ENCODE results near the gene MUC2. TPM values are rescaled to one million over a fixed set of nuclear protein-coding genes. Genes with fewer than 3 reads are reported as not detected.

MUC2 gene
- total RNA-seq, 1 donor from 2014 or later: not detected

DNA sequence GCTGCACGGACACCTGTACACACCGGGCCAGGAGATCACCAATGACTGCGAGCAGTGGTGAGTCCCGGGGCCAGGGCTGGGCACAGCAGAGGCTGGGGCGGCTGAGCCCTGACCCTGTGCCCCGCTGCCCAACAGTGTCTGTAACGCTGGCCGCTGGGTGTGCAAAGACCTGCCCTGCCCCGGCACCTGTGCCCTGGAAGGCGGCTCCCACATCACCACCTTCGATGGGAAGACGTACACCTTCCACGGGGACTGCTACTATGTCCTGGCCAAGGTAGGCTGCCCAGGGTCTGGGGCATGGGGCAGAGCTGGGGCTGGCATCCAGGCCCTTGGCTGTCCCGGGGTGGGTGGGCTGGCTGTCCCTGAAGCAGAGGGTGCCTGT, 7.7 kb downstream of the MUC2 start:
- DNase-seq (ENCODE audit: low read depth) (no peak), FAIRE-seq (no peak)
- Mint-ChIP-seq H3K36me3 (ENCODE audit: low read depth, unreplicated experiment) (no peaks in the 10 kb centered on the region), H3K9me3 (ENCODE audit: unreplicated experiment) (no peaks in the 10 kb centered on the region), H3K4me1 (ENCODE audit: low read depth, unreplicated experiment) (no peaks in the 10 kb centered on the region), H3K27ac (ENCODE audit: unreplicated experiment) (no peak overlapping the region), H3K4me3 (ENCODE audit: unreplicated experiment) (no peak overlapping the region), H3K27me3 (ENCODE audit: low read depth, unreplicated experiment) (no peaks in the 10 kb centered on the region)
- no peaks in the 10 kb centered on the region for H4K20me1 ChIP-seq (ENCODE audit: insufficient read depth, low read length)
- H3K36me3 ChIP-seq (ENCODE audit: insufficient read depth, low read length): no peaks in the 10 kb centered on the region
- H3K27ac ChIP-seq (ENCODE audit: low read depth, low read length): no peak overlapping the region
- TF ChIP-seq, protein P1, sequence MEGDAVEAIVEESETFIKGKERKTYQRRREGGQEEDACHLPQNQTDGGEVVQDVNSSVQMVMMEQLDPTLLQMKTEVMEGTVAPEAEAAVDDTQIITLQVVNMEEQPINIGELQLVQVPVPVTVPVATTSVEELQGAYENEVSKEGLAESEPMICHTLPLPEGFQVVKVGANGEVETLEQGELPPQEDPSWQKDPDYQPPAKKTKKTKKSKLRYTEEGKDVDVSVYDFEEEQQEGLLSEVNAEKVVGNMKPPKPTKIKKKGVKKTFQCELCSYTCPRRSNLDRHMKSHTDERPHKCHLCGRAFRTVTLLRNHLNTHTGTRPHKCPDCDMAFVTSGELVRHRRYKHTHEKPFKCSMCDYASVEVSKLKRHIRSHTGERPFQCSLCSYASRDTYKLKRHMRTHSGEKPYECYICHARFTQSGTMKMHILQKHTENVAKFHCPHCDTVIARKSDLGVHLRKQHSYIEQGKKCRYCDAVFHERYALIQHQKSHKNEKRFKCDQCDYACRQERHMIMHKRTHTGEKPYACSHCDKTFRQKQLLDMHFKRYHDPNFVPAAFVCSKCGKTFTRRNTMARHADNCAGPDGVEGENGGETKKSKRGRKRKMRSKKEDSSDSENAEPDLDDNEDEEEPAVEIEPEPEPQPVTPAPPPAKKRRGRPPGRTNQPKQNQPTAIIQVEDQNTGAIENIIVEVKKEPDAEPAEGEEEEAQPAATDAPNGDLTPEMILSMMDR (IDR thresholded peaks at IDR 0.05; ENCODE audit: insufficient read depth, low read depth, low read length): no peak
- TF ChIP-seq EZH2 (IDR thresholded peaks at IDR 0.05; ENCODE audit: insufficient read depth, low read length): no peak
- H3K9ac ChIP-seq (ENCODE audit: low read length): no peak overlapping the region
- no peaks in the 10 kb centered on the region for H3K27me3 ChIP-seq (ENCODE audit: insufficient read depth, low read length)
- no peaks in the 10 kb centered on the region for H3K79me2 ChIP-seq (ENCODE audit: insufficient read depth, low read length)
- no peak overlapping the region for H3K4me2 ChIP-seq (ENCODE audit: low read length)
- no peaks in the 10 kb centered on the region for H3K4me1 ChIP-seq (ENCODE audit: insufficient read depth, low read length)
- H3K9me3 ChIP-seq (ENCODE audit: insufficient read depth, low read depth, low read length): no peaks in the 10 kb centered on the region
- no peak overlapping the region for H2AFZ ChIP-seq (ENCODE audit: low read depth, low read length)
- H3K4me3 ChIP-seq (ENCODE audit: insufficient read depth, low read depth, low read length): no peak overlapping the region

DNA sequence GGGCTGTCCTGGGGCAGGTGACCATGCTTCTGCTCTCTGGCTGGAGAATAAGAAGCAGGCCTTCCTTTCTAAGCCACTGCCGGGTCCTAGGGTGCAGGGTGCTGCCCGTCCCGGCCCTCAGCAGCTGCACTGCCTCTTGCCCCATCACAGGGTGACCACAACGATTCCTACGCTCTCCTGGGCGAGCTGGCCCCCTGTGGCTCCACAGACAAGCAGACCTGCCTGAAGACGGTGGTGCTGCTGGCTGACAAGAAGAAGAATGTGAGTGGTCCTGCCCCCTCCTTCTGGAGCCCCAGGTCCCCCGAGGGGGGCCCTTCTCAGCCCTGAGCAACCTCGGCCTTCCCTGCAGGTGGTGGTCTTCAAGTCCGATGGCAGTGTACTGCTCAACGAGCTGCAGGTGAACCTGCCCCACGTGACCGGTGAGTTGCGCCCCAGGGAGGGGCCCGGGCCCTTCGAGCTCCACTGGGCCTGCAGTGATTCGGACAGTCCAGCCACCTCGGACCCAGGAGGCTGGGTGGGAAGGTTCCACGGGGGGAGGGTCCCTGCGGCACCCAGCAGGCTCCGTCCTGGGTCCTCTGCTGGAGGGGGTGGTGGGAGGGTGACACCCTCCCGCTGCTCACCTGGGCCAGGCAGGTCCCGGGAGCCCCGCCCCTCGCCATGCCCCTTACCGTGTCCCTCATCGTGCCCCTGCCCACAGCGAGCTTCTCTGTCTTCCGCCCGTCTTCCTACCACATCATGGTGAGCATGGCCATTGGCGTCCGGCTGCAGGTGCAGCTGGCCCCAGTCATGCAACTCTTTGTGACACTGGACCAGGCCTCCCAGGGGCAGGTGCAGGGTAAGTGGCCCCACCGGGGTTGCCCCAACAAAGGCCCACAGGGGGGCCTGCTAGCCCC, 8.3 kb downstream of the MUC2 start:
- no peaks in the 10 kb centered on the region for H3K27me3 Mint-ChIP-seq (ENCODE audit: low read depth, unreplicated experiment)
- no peak overlapping the region for H3K4me3 Mint-ChIP-seq (ENCODE audit: unreplicated experiment)
- no peak for TF ChIP-seq EZH2 (IDR thresholded peaks at IDR 0.05; ENCODE audit: insufficient read depth, low read length)
- TF ChIP-seq, protein P1 (IDR thresholded peaks at IDR 0.05; ENCODE audit: insufficient read depth, low read depth, low read length): no peak

More for the DNA sequence above, 8.3 kb downstream of the MUC2 start:
- H3K27ac Mint-ChIP-seq (ENCODE audit: unreplicated experiment): no peak overlapping the region
- no peaks in the 10 kb centered on the region for H3K36me3 Mint-ChIP-seq (ENCODE audit: low read depth, unreplicated experiment)
- Histone ChIP-seq H3K27ac (ENCODE audit: low read depth, low read length) (no peak overlapping the region), H4K20me1 (ENCODE audit: insufficient read depth, low read length) (no peaks in the 10 kb centered on the region), H3K4me2 (ENCODE audit: low read length) (no peak overlapping the region), H3K27me3 (ENCODE audit: insufficient read depth, low read length) (no peaks in the 10 kb centered on the region), H3K36me3 (ENCODE audit: insufficient read depth, low read length) (no peaks in the 10 kb centered on the region), H3K9ac (ENCODE audit: low read length) (no peak overlapping the region), H3K79me2 (ENCODE audit: insufficient read depth, low read length) (no peaks in the 10 kb centered on the region), H3K4me1 (ENCODE audit: insufficient read depth, low read length) (no peaks in the 10 kb centered on the region), H2AFZ (ENCODE audit: low read depth, low read length) (no peak overlapping the region), H3K9me3 (ENCODE audit: insufficient read depth, low read depth, low read length) (no peaks in the 10 kb centered on the region), H3K4me3 (ENCODE audit: insufficient read depth, low read depth, low read length) (no peak overlapping the region)
- DNase-seq (ENCODE audit: low read depth): no peak
- no peaks in the 10 kb centered on the region for H3K9me3 Mint-ChIP-seq (ENCODE audit: unreplicated experiment)
- no peak for FAIRE-seq
- no peaks in the 10 kb centered on the region for H3K4me1 Mint-ChIP-seq (ENCODE audit: low read depth, unreplicated experiment)

Measured in astrocyte (in vitro differentiated cells and primary cell).